ENCODE results near the gene TGFBRAP1. TPM values are rescaled to one million over a fixed set of nuclear protein-coding genes. Genes with fewer than 3 reads are reported as not detected.

The TGFBRAP1 gene
- total and polyA plus RNA-seq, 2 donors (not counting 3 experiments of a cell fraction or from before 2014, with no cell fraction given): 25.4 to 37.6 TPM

- CTCF ChIA-PET: no interaction called here
- Histone ChIP-seq H3K79me2 (ENCODE audit: control insufficient read depth, insufficient read depth, low read length) (peaks cover 18% of the 10 kb centered on the region), H2AFZ (ENCODE audit: low read depth, low read length) (no peak overlapping the region), H3K4me1 (ENCODE audit: control insufficient read depth, extremely low read depth, insufficient read depth, low read length) (no peaks in the 10 kb centered on the region), H3K27ac (ENCODE audit: insufficient read depth, low read depth, low read length) (no peak overlapping the region), H3K9ac (replicated peaks; ENCODE audit: extremely low read depth, insufficient read depth, low read length) (no peak overlapping the region), H3K27me3 (ENCODE audit: control insufficient read depth in 2 of 2, insufficient read depth in 2 of 2, low read length in 2 of 2) (no peaks in the 10 kb centered on the region), H3K9me3 (replicated peaks; ENCODE audit: control insufficient read depth, insufficient read depth, low read length) (no peaks in the 10 kb centered on the region), H3K4me2 (ENCODE audit: insufficient read depth, low read length) (no peak overlapping the region), H3K4me3 (replicated peaks in 1 of 3; ENCODE audit: insufficient read depth in 1 of 3, low read depth in 1 of 3, low read length in 3 of 3) (no peak overlapping the region), H4K20me1 (replicated peaks; ENCODE audit: control insufficient read depth, extremely low read depth, insufficient read depth, low read length) (peaks cover 5% of the 10 kb centered on the region), H3K9me1 (replicated peaks; ENCODE audit: control insufficient read depth, extremely low read depth, insufficient read depth, low read length) (no peaks in the 10 kb centered on the region), H3K36me3 (ENCODE audit: control insufficient read depth in 2 of 2, extremely low read depth in 1 of 2, insufficient read depth in 2 of 2, low read length in 2 of 2) (peaks cover 45 to 53% of the 10 kb centered on the region in 2 experiments)
- POLR2A ChIA-PET: no interaction called here
- dilution Hi-C loops (cut with MboI; ENCODE audit: extremely low pct_ligation_motif_present, low sequenced_read_pairs) (no loop called here), intact Hi-C loops (cut with micrococcal nuclease) (no loop called here)
- DNase-seq (ENCODE audit: low read depth, low spot score) (no peak), FAIRE-seq (no peak)
- no peak for TF ChIP-seq POLR2AphosphoS5 (IDR thresholded peaks at IDR 0.05; ENCODE audit: insufficient read depth, low read depth, low read length)
- no peak for TF ChIP-seq FOS (IDR thresholded peaks at IDR 0.05; ENCODE audit: borderline replicate concordance, insufficient read depth, low read length)
- BruUV-seq (replicated peaks): no TSS peak
These were observed 31.8 kb upstream of the TGFBRAP1 start for GRCh38 chr2:105361102-105361889.

- H3K9me1 ChIP-seq (replicated peaks; ENCODE audit: control insufficient read depth, extremely low read depth, insufficient read depth, low read length): no peaks in the 10 kb centered on the region
- dilution Hi-C loops (cut with MboI; ENCODE audit: extremely low pct_ligation_motif_present, low sequenced_read_pairs): no loop called here
- H3K4me1 ChIP-seq (ENCODE audit: control insufficient read depth, extremely low read depth, insufficient read depth, low read length): no peaks in the 10 kb centered on the region
- peaks cover 28 to 40% of the 10 kb centered on the region in 2 experiments for H3K36me3 ChIP-seq (ENCODE audit: control insufficient read depth in 2 of 2, extremely low read depth in 1 of 2, insufficient read depth in 2 of 2, low read length in 2 of 2)
- TF ChIP-seq POLR2A (IDR thresholded peaks at IDR 0.05; ENCODE audit: low read depth, low read length) (peak; percentile 31), CTCF (IDR thresholded peaks at IDR 0.05; ENCODE audit: extremely low read depth in 1 of 2, insufficient read depth in 1 of 2, low read depth in 1 of 2, low read length in 2 of 2) (no peak)
- intact Hi-C loops (cut with micrococcal nuclease): no loop called here
- H3K9me3 ChIP-seq (replicated peaks; ENCODE audit: control insufficient read depth, insufficient read depth, low read length): no peaks in the 10 kb centered on the region
- H3K27me3 ChIP-seq (ENCODE audit: control insufficient read depth in 2 of 2, insufficient read depth in 2 of 2, low read length in 2 of 2): no peaks in the 10 kb centered on the region
- ChIA-PET POLR2A (no interaction called here), CTCF (interaction anchor here (0.7 to 1.8 kb wide), 2 partner anchors 14 to 42 kb away, joined by 3 to 5 read pairs; no protein-coding TSS in a partner anchor)
- H4K20me1 ChIP-seq (replicated peaks; ENCODE audit: control insufficient read depth, extremely low read depth, insufficient read depth, low read length): peaks cover 3% of the 10 kb centered on the region
- H3K9ac ChIP-seq (replicated peaks; ENCODE audit: extremely low read depth, insufficient read depth, low read length): no peak overlapping the region
- H2AFZ ChIP-seq (ENCODE audit: low read depth, low read length): no peak overlapping the region
- peaks cover 7% of the 10 kb centered on the region for H3K79me2 ChIP-seq (ENCODE audit: control insufficient read depth, insufficient read depth, low read length)
- no TSS peak for BruUV-seq (replicated peaks)
- FAIRE-seq (no peak), DNase-seq (ENCODE audit: low read depth, low spot score) (no peak)
- H3K27ac ChIP-seq (ENCODE audit: insufficient read depth, low read depth, low read length): no peak overlapping the region
- H3K4me3 ChIP-seq (replicated peaks in 1 of 3; ENCODE audit: insufficient read depth in 1 of 3, low read depth in 1 of 3, low read length in 3 of 3): no peak overlapping the region
- H3K4me2 ChIP-seq (ENCODE audit: insufficient read depth, low read length): no peak overlapping the region
These were observed 29.1 kb upstream of the TGFBRAP1 start for GRCh38 chr2:105358593-105358992.
